ENCODE data around the gene CNGA3.
A peak's percentile ranks its signal among the peaks of the same experiment; 100 is the strongest.

Gene CNGA3

GRCh38 chr2:98372121-98372520 is 25.9 kb downstream of the CNGA3 start:
- DNase-seq, result no peak
- in situ Hi-C loops (cut with HindIII; ENCODE audit: low pct_ligation_motif_present, low pct_unique_long_range_greater_than_20kb, low sequenced_read_pairs), result no loop called here

- no peak for DNase-seq
- in situ Hi-C loops (cut with HindIII; ENCODE audit: low pct_ligation_motif_present, low pct_unique_long_range_greater_than_20kb, low sequenced_read_pairs), result no loop called here
Measured at GRCh38 chr2:98372579-98372978, 26.3 kb downstream of the CNGA3 start.

- in situ Hi-C loops (cut with HindIII; ENCODE audit: low pct_ligation_motif_present, low pct_unique_long_range_greater_than_20kb, low sequenced_read_pairs), result no loop called here
- DNase-seq, result no peak
Measured at GRCh38 chr2:98374286-98374685, 28.0 kb downstream of the CNGA3 start.

DNA sequence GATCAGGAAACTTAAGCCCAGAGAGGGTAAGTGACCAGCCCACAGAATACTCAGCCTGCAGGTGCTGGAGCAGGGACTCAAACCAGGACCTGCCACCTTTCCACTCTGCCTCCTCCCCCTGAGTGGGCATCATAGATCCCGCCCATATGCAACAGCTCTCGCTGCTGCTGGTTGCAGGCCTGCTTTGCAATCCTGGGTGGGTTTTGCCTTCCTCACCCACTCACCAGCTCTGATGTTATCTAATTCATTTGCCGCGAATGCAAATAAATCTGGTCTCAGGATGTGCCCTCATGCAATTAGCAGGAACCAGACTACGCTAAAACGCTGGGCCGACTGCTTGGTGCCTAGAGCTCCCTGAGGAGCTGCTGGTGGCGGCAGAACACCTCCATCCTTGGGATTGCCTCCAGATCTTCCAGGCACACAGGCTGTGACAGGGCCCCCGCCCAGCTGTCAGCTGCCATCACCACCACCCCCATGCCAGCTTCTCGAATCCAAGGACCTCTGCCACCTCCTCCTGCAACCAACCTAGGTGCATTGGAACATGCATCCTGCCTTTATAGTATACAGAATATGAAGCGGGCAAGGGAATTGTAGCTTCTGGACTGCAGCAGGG is 28.8 kb downstream of the CNGA3 start:
- DNase-seq, result no peak
- in situ Hi-C loops (cut with HindIII; ENCODE audit: low pct_ligation_motif_present, low pct_unique_long_range_greater_than_20kb, low sequenced_read_pairs), result no loop called here

- no peak for DNase-seq
- in situ Hi-C loops (cut with HindIII; ENCODE audit: low pct_ligation_motif_present, low pct_unique_long_range_greater_than_20kb, low sequenced_read_pairs), result no loop called here
Measured at GRCh38 chr2:98376301-98376910, 30.1 kb downstream of the CNGA3 start.

- DNase-seq, result no peak
- in situ Hi-C loops (cut with HindIII; ENCODE audit: low pct_ligation_motif_present, low pct_unique_long_range_greater_than_20kb, low sequenced_read_pairs), result no loop called here
Measured at GRCh38 chr2:98376996-98377395, 30.7 kb downstream of the CNGA3 start.

GRCh38 chr2:98377544-98377943 is 31.3 kb downstream of the CNGA3 start:
- in situ Hi-C loops (cut with HindIII; ENCODE audit: low pct_ligation_motif_present, low pct_unique_long_range_greater_than_20kb, low sequenced_read_pairs), result no loop called here
- no peak for DNase-seq

GRCh38 chr2:98378196-98378595 is 31.9 kb downstream of the CNGA3 start:
- DNase-seq, result no peak
- in situ Hi-C loops (cut with HindIII; ENCODE audit: low pct_ligation_motif_present, low pct_unique_long_range_greater_than_20kb, low sequenced_read_pairs), result no loop called here

- no peak for DNase-seq
- in situ Hi-C loops (cut with HindIII; ENCODE audit: low pct_ligation_motif_present, low pct_unique_long_range_greater_than_20kb, low sequenced_read_pairs), result no loop called here
Measured at GRCh38 chr2:98378901-98379300, 32.6 kb downstream of the CNGA3 start.

DNA sequence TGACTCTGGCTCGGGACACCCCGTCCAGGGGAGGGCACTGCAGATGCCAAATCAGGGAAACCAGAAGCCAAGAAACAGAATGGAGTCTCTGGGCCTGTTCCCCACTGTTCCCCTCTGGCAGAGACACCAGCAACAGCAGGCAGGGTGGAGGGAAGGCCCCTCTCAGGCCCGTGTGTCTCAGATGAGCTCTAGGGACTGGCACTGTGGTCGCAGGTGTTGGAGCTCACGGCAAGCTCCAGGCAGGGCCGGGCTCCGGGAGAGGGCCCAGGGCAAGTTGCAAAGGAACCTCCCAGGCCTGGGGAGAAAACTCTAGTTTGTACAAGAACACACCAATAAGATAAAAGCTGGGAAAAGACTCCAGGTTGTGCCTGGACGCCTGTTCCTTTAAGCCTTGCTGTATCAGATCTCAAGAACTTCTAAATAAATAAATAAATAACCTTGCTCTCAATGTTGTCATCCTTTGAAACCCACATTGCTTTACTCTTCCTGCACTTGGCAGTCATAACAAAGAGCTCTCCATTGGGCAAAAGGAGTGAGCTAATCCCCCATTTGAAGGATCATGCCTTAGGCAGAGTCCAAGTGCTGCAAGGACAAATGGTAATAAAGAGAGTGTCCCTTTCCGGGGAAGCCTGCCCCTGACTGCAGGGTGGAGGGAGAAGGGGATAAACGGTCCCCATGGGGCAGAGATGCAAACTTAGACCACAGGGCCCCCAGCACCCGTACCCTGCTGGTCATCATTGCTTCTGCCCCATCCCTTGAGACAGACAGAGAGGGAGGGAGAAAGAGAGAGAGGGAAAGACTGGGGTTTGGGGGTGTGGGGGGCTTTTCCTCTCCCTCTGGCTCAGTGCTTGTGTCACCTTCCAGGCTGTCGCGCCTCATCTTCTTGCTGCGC is 33.3 kb downstream of the CNGA3 start:
- in situ Hi-C loops (cut with HindIII; ENCODE audit: low pct_ligation_motif_present, low pct_unique_long_range_greater_than_20kb, low sequenced_read_pairs), result no loop called here
- no peak for DNase-seq

DNA sequence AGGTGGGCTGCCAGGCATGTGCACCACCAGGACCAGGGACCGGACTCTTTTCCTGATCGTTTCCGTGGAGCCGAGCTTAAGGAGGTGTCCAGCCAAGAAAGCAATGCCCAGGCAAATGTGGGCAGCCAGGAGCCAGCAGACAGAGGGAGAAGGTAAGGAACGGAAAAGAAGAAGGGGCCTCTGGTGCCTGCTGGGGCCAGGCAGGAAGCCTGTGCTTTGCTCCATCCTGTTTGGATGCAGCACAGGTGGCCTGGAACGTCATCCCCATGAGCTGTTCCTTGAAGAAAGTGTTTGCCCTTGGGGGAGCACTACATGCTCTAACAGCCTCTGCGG is 33.9 kb downstream of the CNGA3 start:
- in situ Hi-C loops (cut with HindIII; ENCODE audit: low pct_ligation_motif_present, low pct_unique_long_range_greater_than_20kb, low sequenced_read_pairs), result no loop called here
- no peak for DNase-seq

DNA sequence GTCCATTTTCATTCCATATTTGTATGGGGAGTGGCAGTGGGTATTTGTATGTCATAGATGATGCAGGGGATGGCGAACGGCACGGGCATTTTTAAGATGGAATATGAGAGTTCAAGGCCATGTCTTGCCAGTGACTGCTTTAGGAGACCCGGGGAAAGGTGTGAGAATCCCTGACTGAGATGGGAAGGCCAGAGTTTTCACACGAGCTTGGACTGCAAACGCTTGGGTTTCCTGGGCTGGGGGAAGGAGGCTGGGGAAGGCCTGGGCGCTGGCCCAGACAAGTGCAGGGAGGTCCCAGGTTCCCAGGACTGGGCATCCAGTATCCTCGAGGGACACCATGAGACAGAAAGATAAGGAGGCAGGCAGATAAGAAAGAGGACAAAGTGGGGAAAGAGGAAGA is 35.2 kb downstream of the CNGA3 start:
- DNase-seq, result no peak
- in situ Hi-C loops (cut with HindIII; ENCODE audit: low pct_ligation_motif_present, low pct_unique_long_range_greater_than_20kb, low sequenced_read_pairs), result no loop called here

DNA sequence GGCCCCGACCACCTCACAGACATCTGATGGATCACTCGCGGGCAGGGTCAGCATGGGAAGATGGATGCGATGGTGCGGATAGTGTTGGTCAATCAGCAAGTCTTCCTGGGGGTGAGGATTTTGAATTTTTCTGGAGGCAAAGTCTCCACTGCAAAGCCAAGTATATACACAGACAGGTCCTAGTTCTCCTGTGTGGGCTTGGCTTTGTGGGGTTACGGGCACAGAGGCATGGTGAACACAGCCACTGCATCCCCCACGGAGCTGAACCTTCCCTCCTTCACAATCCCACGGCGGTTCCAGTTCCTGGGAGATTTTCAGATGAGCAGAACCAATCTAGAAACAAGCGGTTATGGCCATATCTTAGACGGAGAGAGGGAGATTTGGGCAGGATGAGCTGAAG is 35.8 kb downstream of the CNGA3 start:
- in situ Hi-C loops (cut with HindIII; ENCODE audit: low pct_ligation_motif_present, low pct_unique_long_range_greater_than_20kb, low sequenced_read_pairs), result no loop called here
- no peak for DNase-seq

DNA sequence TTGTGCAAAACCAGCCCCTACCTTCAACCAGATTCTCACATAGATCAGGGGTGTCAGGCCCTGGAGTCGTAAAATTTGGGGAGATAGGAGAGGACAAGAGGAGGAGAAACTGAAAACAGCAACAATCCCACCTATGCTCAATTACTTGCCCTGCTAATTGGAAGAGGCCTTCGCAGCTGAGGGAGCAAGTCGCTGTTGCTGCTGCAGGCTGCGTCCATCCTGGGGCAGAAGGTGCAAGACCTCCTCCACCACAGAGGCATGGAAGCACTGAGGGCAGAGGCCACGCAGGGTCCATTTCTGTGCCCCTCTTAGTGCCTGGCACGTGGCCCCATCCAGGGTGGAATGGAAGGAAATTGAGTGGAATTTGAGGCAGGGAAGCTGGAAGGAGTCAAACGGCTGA is 36.5 kb downstream of the CNGA3 start:
- no peak for DNase-seq
- in situ Hi-C loops (cut with HindIII; ENCODE audit: low pct_ligation_motif_present, low pct_unique_long_range_greater_than_20kb, low sequenced_read_pairs), result no loop called here

GRCh38 chr2:98383166-98383565 is 36.9 kb downstream of the CNGA3 start:
- in situ Hi-C loops (cut with HindIII; ENCODE audit: low pct_ligation_motif_present, low pct_unique_long_range_greater_than_20kb, low sequenced_read_pairs), result no loop called here
- DNase-seq, result no peak

DNA sequence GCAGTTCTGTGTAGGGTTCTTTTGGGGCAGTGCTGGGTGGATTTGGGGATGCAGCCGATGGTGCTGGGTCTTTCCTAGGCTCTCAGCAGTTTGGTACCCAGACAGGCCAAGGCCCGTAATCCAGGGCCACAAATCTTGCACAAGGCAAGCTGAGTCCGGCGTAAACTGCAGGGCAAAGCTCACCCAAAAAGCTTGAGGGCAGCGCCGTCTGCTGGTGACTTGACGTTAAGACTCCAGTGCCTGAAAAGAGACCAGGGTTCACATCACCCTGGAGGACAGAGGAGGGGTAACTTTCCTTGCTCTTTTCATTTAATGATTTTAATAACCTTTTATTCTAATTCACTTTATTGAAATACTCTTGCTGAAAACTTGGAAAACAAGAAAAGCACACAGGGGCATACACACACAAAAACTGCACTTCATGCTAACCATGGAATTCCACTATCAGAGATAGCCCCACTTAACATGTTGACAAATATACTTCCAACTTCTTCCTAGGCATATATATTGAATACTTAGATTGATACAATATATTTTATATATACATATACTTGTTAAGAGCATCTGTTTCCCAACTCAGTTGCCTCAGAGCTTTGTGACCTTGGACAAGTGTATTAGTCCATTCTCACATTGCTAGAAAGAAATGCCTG is 38.9 kb downstream of the CNGA3 start:
- peak; percentile 74 for DNase-seq
- in situ Hi-C loops (cut with HindIII; ENCODE audit: low pct_ligation_motif_present, low pct_unique_long_range_greater_than_20kb, low sequenced_read_pairs), result no loop called here

GRCh38 chr2:98387478-98387877 is 41.2 kb downstream of the CNGA3 start:
- in situ Hi-C loops (cut with HindIII; ENCODE audit: low pct_ligation_motif_present, low pct_unique_long_range_greater_than_20kb, low sequenced_read_pairs), result no loop called here

GRCh38 chr2:98388081-98388480 is 41.8 kb downstream of the CNGA3 start:
- DNase-seq, result no peak
- in situ Hi-C loops (cut with HindIII; ENCODE audit: low pct_ligation_motif_present, low pct_unique_long_range_greater_than_20kb, low sequenced_read_pairs), result no loop called here

More at GRCh38 chr2:98387478-98387877, 41.2 kb downstream of the CNGA3 start:
- no peak for DNase-seq

DNA sequence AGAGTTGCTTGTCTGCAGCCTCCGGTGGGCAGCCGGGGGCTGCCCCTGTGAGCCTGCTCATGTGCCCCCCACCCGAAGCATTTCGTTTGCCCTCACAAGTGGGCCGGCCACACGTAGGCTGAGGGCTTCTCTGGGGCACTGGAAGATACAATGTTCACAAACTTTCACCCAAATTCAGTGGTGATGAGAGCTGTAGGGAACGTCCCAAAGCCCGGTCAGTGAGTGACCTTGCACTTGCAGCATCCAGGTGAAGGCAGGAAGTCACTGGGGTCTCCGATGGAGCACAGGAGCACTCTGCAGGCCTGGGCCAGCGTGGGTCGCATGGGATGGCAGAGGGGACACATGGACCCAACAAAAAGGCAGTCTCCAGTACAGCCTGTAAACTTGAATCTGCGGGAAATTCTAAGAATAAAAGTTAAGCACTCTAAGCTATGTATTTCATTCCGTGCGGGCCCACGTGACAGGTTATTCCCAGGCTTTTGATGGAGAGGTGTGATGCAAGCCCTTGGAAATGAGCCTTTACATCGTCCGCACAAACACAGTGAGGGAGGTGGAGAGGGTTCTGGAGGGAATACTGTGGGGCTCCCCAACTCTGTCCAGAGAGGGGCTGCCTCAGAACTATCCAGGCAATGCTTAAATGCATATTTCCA is 42.5 kb downstream of the CNGA3 start:
- DNase-seq, result no peak
- in situ Hi-C loops (cut with HindIII; ENCODE audit: low pct_ligation_motif_present, low pct_unique_long_range_greater_than_20kb, low sequenced_read_pairs), result no loop called here
